K562 (cell line): Measurements from ENCODE around the gene SCUBE1. TPM values are rescaled to one million over a fixed set of nuclear protein-coding genes. Genes with fewer than 3 reads are reported as not detected.
A peak's percentile ranks its signal among the peaks of the same experiment; 100 is the strongest.

Experiments used
- AFF1 ChIP-seq, 2 experiments: fragments of 450-650 bp; IDR thresholded peaks; 2 replicates each; pipeline ENCODE4 v1.6.1; 2018; ENCODE audit warnings: mild to moderate bottlenecking in 2 of 2, low read depth in 1 of 2; ENCODE audit not compliant: partially characterized antibody in 2 of 2
- CREBBP ChIP-seq: IDR thresholded peaks from one replicate; pipeline ENCODE4 v1.6.1; 2012; ENCODE audit warnings: low read depth, mild to moderate bottlenecking, control low read depth, inconsistent platforms, low read length
- ESRRA ChIP-seq: fragments of 450-650 bp; IDR thresholded peaks from 2 replicates; pipeline ENCODE4 v1.6.1; 2014; ENCODE audit warnings: low read depth, mild to moderate bottlenecking, moderate library complexity, borderline replicate concordance
- FOXK2 ChIP-seq, 2 experiments: fragments of 450-650 bp; IDR thresholded peaks in 1 of 2; conservative IDR thresholded peaks in 1 of 2; 2 replicates each; pipeline ENCODE4 v1.6.1; 2016; ENCODE audit warnings: low read depth in 2 of 2, mild to moderate bottlenecking in 1 of 2
- GABPB2 ChIP-seq: fragments of 250-450 bp; sonication (Bioruptor Pico); conservative IDR thresholded peaks from 2 replicates; pipeline ENCODE4 v1.5.1; 2021; ENCODE audit warnings: mild to moderate bottlenecking
- NFIX ChIP-seq: fragments of 250-450 bp; sonication (Bioruptor Pico); IDR thresholded peaks from 2 replicates; pipeline ENCODE4 v1.4.0; 2020; ENCODE audit warnings: low read depth, mild to moderate bottlenecking, moderate library complexity
- RERE ChIP-seq: sonication (generic); formaldehyde crosslinking; IDR thresholded peaks from 2 replicates; pipeline ENCODE4 v1.8.0; 2023; ENCODE audit warnings: missing genetic modification reagents, mild to moderate bottlenecking, borderline replicate concordance
- polyA plus RNA-seq, 8 experiments: library from polyadenylated mRNA; depleted of rRNA in 4 of 8; stranded (reverse) in 5 of 8; unstranded in 3 of 8; fragments of >200 nt; fragmentation: Nextera tagmentation in 2 of 8; fragmentation: Illumina TruSeq in 1 of 8; extraction: Ambion mirVana in 2 of 8; extraction: Trizol in 1 of 8; gene quantifications; 2 replicates each; pipeline versions ENCODE4 v1.2.1 to v1.2.3, GENCODE V29; 2011 to 2014; ENCODE audit warnings: inconsistent platforms in 1 of 8, missing spikeins in 1 of 8
- total RNA-seq, 7 experiments: library from RNA; depleted of rRNA in 6 of 7; stranded (reverse); fragments of >200 nt in 6 of 7; fragmentation: Illumina TruSeq in 2 of 7; extraction: Trizol in 2 of 7; gene quantifications; 2 replicates each; pipeline versions ENCODE4 v1.2.1 to v1.2.3, GENCODE V29; 2011 to 2021; ENCODE audit warnings: low replicate concordance in 1 of 7

SCUBE1 gene
- total and polyA plus RNA-seq, 9 of the 15 experiments (the other 6 are each of a cell fraction or from before 2014, with no cell fraction given), result 0.03 to 0.47 (median 0.29) TPM; not detected in 6

- no peak for TF ChIP-seq AFF1 (IDR thresholded peaks at IDR 0.05; ENCODE audit: low read depth in 1 of 2, partially characterized antibody in 2 of 2)
- TF ChIP-seq FOXK2 (conservative IDR thresholded peaks at IDR 0.05 in 1 of 2, IDR thresholded peaks at IDR 0.05 in 1 of 2; ENCODE audit: low read depth in 2 of 2), result no peak
- no peak for TF ChIP-seq CREBBP
- TF ChIP-seq RERE (CRISPR knock-in tag), result no peak
- TF ChIP-seq GABPB2 (CRISPR knock-in tag), result no peak
- TF ChIP-seq ESRRA, result peak; percentile 73; the same call in 1 of the 2 replicates
- TF ChIP-seq NFIX (CRISPR knock-in tag), result peak; percentile 84
These were observed 34.9 kb upstream of the SCUBE1 start (continued) for GRCh38 chr22:43377896-43378704.
